ENCODE results near the gene GLB1L3. TPM values are rescaled to one million over a fixed set of nuclear protein-coding genes. Genes with fewer than 3 reads are reported as not detected.

GLB1L3 gene
- total RNA-seq, 1 experiment from 2014 or later = not detected

GRCh38 chr11:134237557-134237922 lies 38.6 kb upstream of the GLB1L3 start:
- BruUV-seq (replicated peaks) = no TSS peak
- intact Hi-C loops (cut with micrococcal nuclease) = loop anchor here (5.0 kb wide), 1 partner anchor 50 kb away; no protein-coding TSS in a partner anchor
- Histone ChIP-seq H3K4me3 (replicated peaks in 1 of 2; ENCODE audit: low read depth in 1 of 2, low read length in 2 of 2) (no peak overlapping the region), H3K79me2 (ENCODE audit: insufficient read depth, low read length) (no peaks in the 10 kb centered on the region), H4K20me1 (ENCODE audit: insufficient read depth) (no peaks in the 10 kb centered on the region), H3K9ac (ENCODE audit: low read length) (no peak overlapping the region), H3K27me3 (ENCODE audit: insufficient read depth, low read length) (no peaks in the 10 kb centered on the region), H3K9me2 (ENCODE audit: insufficient read depth) (no peaks in the 10 kb centered on the region), H3K27ac (ENCODE audit: low read depth, low read length) (no peak overlapping the region), H3K36me3 (ENCODE audit: control insufficient read depth in 1 of 2, insufficient read depth in 2 of 2, low read length in 2 of 2) (peaks cover 3 to 15% of the 10 kb centered on the region in 2 experiments; a peak in 1 of 4 replicates), H2AFZ (ENCODE audit: low read depth, low read length, poor library complexity, severe bottlenecking) (no peak overlapping the region), H3K9me3 (ENCODE audit: control insufficient read depth in 1 of 2, insufficient read depth in 1 of 2, low read depth in 1 of 2, low read length in 2 of 2) (no peaks in the 10 kb centered on the region), H3K4me1 (ENCODE audit: control insufficient read depth in 1 of 2, insufficient read depth in 2 of 2, low read length in 2 of 2) (no peaks in the 10 kb centered on the region), H3K4me2 (ENCODE audit: low read length) (no peak overlapping the region)
- TF ChIP-seq RAD21 (IDR thresholded peaks at IDR 0.05; ENCODE audit: low read depth) = no peak
- TF ChIP-seq, protein P1, sequence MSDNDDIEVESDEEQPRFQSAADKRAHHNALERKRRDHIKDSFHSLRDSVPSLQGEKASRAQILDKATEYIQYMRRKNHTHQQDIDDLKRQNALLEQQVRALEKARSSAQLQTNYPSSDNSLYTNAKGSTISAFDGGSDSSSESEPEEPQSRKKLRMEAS (IDR thresholded peaks at IDR 0.05) = no peak
- ChIA-PET POLR2A (no interaction called here), RAD21 (ENCODE audit: low non-redundant PET in 1 of 2, low total read pairs in 2 of 2, uncharacterized antibody in 2 of 2, unreplicated experiment in 2 of 2) (no interaction called here), CTCF (no interaction called here)
- ATAC-seq = no peak
- no peak for DNase-seq (ENCODE audit: low read depth, low spot score)

- no peaks in the 10 kb centered on the region for H3K79me2 ChIP-seq (ENCODE audit: insufficient read depth, low read length)
- no peaks in the 10 kb centered on the region for H3K4me1 ChIP-seq (ENCODE audit: control insufficient read depth in 1 of 2, insufficient read depth in 2 of 2, low read length in 2 of 2)
- DNase-seq (ENCODE audit: low read depth, low spot score) = no peak
- no peak overlapping the region for H3K9ac ChIP-seq (ENCODE audit: low read length)
- H3K27ac ChIP-seq (ENCODE audit: low read depth, low read length) = no peak overlapping the region
- intact Hi-C loops (cut with micrococcal nuclease) = loop anchor here (5.0 kb wide), 1 partner anchor 52 kb away; no protein-coding TSS in a partner anchor
- H3K9me3 ChIP-seq (ENCODE audit: control insufficient read depth in 1 of 2, insufficient read depth in 1 of 2, low read depth in 1 of 2, low read length in 2 of 2) = no peaks in the 10 kb centered on the region
- RAD21 ChIA-PET (ENCODE audit: low non-redundant PET in 1 of 2, low total read pairs in 2 of 2, uncharacterized antibody in 2 of 2, unreplicated experiment in 2 of 2) = no interaction called here
- no peaks in the 10 kb centered on the region for H4K20me1 ChIP-seq (ENCODE audit: insufficient read depth)
- no peak for TF ChIP-seq RAD21 (IDR thresholded peaks at IDR 0.05; ENCODE audit: low read depth)
- TF ChIP-seq ZNF274 (IDR thresholded peaks at IDR 0.05; ENCODE audit: low read depth, low read length) = no peak
- no peak for TF ChIP-seq YY1 (IDR thresholded peaks at IDR 0.05; ENCODE audit: extremely low read depth, insufficient replicate concordance, low read depth, low read length)
- TF ChIP-seq CBX3 (IDR thresholded peaks at IDR 0.05; ENCODE audit: low read depth) = no peak
- no TSS peak for BruUV-seq (replicated peaks)
- H3K4me3 ChIP-seq (replicated peaks in 1 of 2; ENCODE audit: low read depth in 1 of 2, low read length in 2 of 2) = no peak overlapping the region
- no peaks in the 10 kb centered on the region for H3K27me3 ChIP-seq (ENCODE audit: insufficient read depth, low read length)
- POLR2A ChIA-PET = no interaction called here
- peaks cover 8 to 16% of the 10 kb centered on the region in 2 experiments; a peak in 2 of 4 replicates for H3K36me3 ChIP-seq (ENCODE audit: control insufficient read depth in 1 of 2, insufficient read depth in 2 of 2, low read length in 2 of 2)
- CTCF ChIA-PET = no interaction called here
- no peak overlapping the region for H2AFZ ChIP-seq (ENCODE audit: low read depth, low read length, poor library complexity, severe bottlenecking)
- no peak overlapping the region for H3K4me2 ChIP-seq (ENCODE audit: low read length)
- no peak for ATAC-seq
- H3K9me2 ChIP-seq (ENCODE audit: insufficient read depth) = no peaks in the 10 kb centered on the region
Measured at GRCh38 chr11:134238956-134239355, 37.2 kb upstream of the GLB1L3 start.
